ENCODE measurements around the gene PCNX2.

PCNX2 gene

GRCh38 chr1:232962761-232963745 is 332.5 kb downstream of the PCNX2 start:
- peak; percentile 61 for DNase-seq (ENCODE audit: low read depth)

- no peak for DNase-seq (ENCODE audit: low read depth)
These were observed 337.5 kb downstream of the PCNX2 start for GRCh38 chr1:232958067-232958466.

- DNase-seq (ENCODE audit: low read depth): no peak
These were observed 339.4 kb downstream of the PCNX2 start for GRCh38 chr1:232956081-232956480.

DNA sequence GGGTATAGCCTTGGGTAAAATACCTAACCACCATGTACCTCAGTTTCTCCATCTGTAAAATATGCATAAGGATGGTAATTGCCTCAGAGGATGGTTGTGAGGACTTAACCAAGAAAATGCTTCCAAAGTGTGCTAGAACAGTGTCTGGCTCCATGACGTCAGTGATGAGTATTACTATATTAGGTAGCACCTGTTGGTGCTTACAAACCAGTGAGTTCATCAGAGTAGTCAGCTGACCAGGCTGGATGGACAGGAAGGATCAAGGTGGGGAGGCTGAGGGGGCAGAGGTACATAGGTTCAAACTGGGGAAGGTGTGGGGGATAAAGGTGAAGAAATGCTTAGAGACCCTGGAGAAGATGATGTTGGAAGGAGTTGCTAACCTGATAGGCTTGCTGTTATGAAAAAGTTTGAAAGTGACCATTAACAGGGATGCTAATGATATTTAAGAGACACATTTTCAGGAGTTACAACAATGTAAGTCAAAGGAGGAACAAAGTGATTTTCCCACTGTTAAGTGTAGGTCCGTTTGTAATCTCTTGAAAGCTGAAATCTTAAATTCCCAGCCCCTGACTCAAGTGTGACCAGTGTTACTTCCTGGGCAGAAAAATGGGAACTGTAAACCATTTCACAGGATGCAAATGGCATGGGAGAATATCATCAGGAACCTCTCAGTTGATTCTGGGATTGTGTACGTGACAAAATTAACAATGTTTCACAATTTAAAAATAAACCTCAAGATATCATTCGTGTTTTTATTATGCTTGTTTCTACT is 340.7 kb downstream of the PCNX2 start:
- no peak for DNase-seq (ENCODE audit: low read depth)

DNA sequence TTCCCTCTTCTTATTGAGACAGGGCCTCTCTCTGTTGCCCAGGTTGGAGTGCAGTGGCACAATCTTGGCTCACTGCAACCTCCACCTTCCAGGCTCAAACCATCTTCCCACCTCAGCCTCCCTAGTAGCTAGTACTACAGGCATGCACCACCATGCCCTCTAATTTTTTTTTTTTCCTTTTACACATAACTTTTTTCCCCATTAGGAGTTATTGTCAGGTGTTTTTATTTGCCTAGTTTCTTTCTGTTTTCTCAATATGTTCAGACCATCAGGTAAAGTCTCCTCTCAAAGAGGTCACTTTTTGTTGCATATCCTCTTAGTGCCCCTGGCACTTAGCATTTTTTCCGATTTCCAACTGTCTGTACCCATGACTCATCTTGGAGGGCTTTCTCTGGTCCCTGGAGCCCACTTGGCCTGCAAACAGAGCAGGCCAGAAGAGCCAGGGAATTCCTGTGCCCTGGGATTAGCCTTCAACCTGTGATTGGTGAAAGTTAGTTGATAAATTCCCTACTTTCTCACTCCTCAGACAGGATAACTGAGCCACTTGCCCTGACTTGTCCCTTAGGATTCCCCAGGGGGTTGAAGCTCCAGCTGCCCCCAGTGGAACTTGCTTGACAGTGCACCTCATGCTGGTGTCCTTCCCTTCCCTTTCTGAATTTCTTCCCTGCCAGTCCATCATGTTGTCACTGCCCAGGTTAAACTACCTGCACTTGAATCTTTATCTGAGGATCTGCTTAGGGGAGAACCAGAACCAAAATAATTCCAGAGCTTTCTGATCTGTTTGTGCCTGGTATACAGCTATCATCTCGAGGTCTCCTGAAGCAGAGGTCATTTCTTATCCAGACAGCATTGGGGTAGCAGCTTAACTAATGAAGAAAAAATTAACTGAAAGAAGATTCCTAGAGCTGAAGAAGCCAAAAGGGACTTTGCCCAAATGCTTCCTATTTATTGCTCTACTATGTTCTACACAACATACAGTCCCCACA is 342.7 kb downstream of the PCNX2 start:
- DNase-seq (ENCODE audit: low read depth): peak; percentile 34

- DNase-seq (ENCODE audit: low read depth): no peak
These were observed 343.9 kb downstream of the PCNX2 start for GRCh38 chr1:232951605-232952004.

DNA sequence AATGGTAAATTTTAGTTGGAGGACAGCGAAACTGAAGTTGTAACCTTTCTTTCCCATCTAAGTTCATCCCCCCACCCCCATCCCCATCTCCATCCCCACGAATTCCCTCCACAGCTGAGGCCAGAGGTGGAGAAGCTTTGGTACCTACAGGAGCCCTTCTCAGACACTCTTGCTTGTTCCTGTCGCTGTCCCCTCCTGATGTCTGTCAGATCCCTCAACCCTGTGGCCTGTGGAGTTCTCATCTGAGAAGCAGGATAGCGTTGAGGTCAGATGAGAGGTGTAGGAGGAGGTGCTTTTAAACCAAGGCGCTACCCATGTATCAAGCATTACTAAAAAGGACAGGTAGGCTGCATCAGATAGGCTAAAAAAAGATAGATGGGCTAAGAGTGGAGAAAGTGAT is 344.3 kb downstream of the PCNX2 start:
- DNase-seq (ENCODE audit: low read depth): no peak

DNA sequence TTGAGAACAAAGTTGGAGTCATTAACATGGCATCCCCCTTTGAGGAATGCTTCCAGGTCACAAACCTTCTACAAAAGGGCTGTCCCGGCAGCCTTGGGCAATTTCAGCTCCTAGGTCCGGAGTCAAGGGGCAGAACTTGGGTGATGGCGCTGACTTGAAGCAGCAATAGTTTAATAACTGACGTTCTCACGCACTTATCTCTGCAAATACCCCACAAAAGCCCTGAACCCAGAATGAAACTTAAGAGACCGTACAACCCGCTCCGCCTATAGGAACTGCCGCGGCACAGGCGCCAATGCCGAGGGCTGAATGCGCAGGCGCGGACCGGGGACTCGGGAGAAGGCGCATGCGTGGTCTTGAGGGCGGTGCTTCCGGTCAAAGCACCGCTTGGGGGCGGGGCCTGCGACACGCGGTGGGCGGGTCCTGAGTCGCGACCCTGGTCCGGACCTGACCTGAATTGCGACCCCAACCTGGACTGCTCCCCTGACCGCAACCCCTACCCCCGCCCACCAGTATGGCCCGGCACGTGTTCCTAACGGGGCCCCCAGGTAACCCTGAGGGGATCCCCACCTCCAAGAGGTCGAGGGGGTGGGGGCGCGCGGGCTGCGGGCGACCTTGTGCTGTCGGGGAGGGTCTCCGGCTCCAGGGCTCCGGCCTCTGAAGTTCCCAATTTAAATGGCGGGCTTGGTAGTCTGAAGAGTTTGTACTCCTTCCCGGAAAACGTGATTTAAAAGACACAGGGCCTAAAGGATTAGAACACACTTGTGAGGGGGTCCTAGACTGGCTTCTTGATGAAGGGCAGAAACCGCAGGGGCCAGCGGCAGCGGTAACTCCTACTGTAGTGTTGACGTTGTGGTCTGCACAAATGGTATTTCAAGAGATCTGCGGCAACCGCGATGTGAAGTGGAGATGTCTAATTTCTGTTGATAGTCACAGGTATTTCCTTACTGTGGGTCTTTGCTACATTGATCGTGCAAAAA is 345.0 kb downstream of the PCNX2 start, which contains the start of gene NTPCR:
Gene NTPCR, plus strand, starts transcription at position 415 of the 980 bp plus-strand sequence. Its CDS starts 100 bp downstream, at position 515.
- peak; percentile 85 for DNase-seq (ENCODE audit: low read depth)

DNA sequence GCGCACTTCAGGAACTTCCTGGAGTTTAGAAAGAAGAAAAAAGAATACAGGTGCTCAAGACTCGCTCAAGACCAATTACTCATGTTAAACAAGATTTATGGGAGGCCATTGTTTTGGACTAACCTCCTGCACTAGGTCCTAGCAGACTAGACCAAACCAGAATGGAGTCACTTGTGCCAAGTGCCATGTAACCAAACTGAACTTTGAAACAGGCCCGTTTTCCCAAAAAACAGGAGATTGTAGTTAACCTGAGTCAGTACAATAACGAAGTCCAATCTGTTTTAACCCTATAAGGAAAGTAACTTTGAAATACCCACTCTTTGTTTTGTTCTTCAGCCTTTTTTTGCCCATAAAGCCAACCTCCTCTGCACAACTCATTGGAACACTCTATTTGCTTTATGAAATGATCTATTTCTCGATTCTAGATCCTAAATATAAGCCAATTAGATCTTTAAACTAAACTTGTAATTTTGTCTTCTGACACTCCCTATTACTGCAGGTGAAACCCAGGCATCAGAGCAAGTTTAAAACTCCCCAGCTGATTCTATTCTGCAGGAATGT is 345.8 kb downstream of the PCNX2 start:
- DNase-seq (ENCODE audit: low read depth): no peak

GRCh38 chr1:232944347-232944746 is 351.2 kb downstream of the PCNX2 start:
- no peak for DNase-seq (ENCODE audit: low read depth)

GRCh38 chr1:232943679-232944252 is 351.8 kb downstream of the PCNX2 start:
- no peak for DNase-seq (ENCODE audit: low read depth)

GRCh38 chr1:232942413-232943294 is 352.9 kb downstream of the PCNX2 start:
- no peak for DNase-seq (ENCODE audit: low read depth)

GRCh38 chr1:232940262-232940661 is 355.3 kb downstream of the PCNX2 start:
- no peak for DNase-seq (ENCODE audit: low read depth)

- DNase-seq (ENCODE audit: low read depth): no peak
These were observed 355.8 kb downstream of the PCNX2 start for GRCh38 chr1:232939748-232940147.

GRCh38 chr1:232938926-232939325 is 356.6 kb downstream of the PCNX2 start:
- no peak for DNase-seq (ENCODE audit: low read depth)

- DNase-seq (ENCODE audit: low read depth): peak; percentile 34
These were observed 357.7 kb downstream of the PCNX2 start for GRCh38 chr1:232937741-232938375.

DNA sequence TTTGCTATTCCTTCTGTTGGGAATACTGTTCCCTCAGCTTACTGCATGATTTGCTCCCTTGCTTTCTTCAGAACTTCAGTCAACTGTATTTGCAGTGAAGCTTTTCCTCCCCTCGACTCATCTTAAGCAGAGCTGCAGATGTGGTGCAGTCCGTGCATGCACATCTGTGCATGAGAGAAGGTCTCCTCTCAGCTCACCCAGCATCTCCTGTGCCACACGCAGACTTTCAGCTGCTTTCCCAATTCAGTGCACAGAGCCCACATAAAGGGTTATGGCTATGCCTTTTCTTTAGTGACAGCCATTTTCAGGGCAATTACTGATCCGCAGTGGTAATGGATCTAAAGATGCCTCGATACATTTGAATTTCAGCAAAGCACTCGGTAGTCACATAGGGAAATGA is 358.6 kb downstream of the PCNX2 start:
- DNase-seq (ENCODE audit: low read depth): no peak

All from fibroblast of gingiva (primary cell).